Measurements from ENCODE around the gene ELF4. TPM values are rescaled to one million over a fixed set of nuclear protein-coding genes. Genes with fewer than 3 reads are reported as not detected.

ELF4 gene
- total and polyA plus RNA-seq, 2 donors (not counting 1 experiment from before 2014, with no cell fraction given), result 9.9 to 13.7 TPM

GRCh38 chrX:130066975-130067615 lies 43.2 kb downstream of the ELF4 start:
- no peak overlapping the region for H3K4me2 ChIP-seq (ENCODE audit: extremely low read depth, insufficient read depth, low read length)
- no peaks in the 10 kb centered on the region for H3K4me1 ChIP-seq (ENCODE audit: control insufficient read depth, extremely low read depth, insufficient read depth, low read length)
- DNase-seq (ENCODE audit: low read depth in 2 of 2), result no peak
- TF ChIP-seq CTCF (conservative IDR thresholded peaks at IDR 0.05 in 1 of 2, IDR thresholded peaks at IDR 0.05 in 1 of 2; ENCODE audit: low read depth in 1 of 2, low read length in 2 of 2) (no peak), EZH2 (IDR thresholded peaks at IDR 0.05; ENCODE audit: low read length, missing control alignments) (no peak)
- H3K4me3 ChIP-seq (replicated peaks in 1 of 4; ENCODE audit: control extremely low read depth in 1 of 4, insufficient read depth in 1 of 4, low read depth in 3 of 4, low read length in 4 of 4), result no peak overlapping the region
- no peak overlapping the region for H3K27ac ChIP-seq (ENCODE audit: insufficient read depth, low read length)
- no peaks in the 10 kb centered on the region for H3K9me3 ChIP-seq (ENCODE audit: control insufficient read depth, insufficient read depth, low read depth, low read length)
- no peaks in the 10 kb centered on the region for H4K20me1 ChIP-seq (ENCODE audit: control insufficient read depth, extremely low read depth, insufficient read depth, low read length)
- H3K36me3 ChIP-seq (ENCODE audit: control insufficient read depth, insufficient read depth, low read length), result no peaks in the 10 kb centered on the region
- H3K9ac ChIP-seq (ENCODE audit: insufficient read depth, low read length), result no peak overlapping the region
- H3K79me2 ChIP-seq (ENCODE audit: control insufficient read depth, insufficient read depth, low read length), result no peaks in the 10 kb centered on the region
- no peaks in the 10 kb centered on the region for H3K27me3 ChIP-seq (ENCODE audit: control insufficient read depth, insufficient read depth, low read length)
- H2AFZ ChIP-seq (ENCODE audit: low read length), result no peak overlapping the region

- Histone ChIP-seq H3K27ac (ENCODE audit: insufficient read depth, low read length) (no peak overlapping the region), H3K9ac (ENCODE audit: insufficient read depth, low read length) (peak overlapping the region; percentile 63)
- peak; percentile 42 to 53 for DNase-seq (ENCODE audit: low read depth in 2 of 2)
Observed at GRCh38 chrX:130060122-130061069, 49.9 kb downstream of the ELF4 start.

More at GRCh38 chrX:130060122-130061069, 49.9 kb downstream of the ELF4 start:
- H4K20me1 ChIP-seq (ENCODE audit: control insufficient read depth, extremely low read depth, insufficient read depth, low read length), result no peaks in the 10 kb centered on the region
- H2AFZ ChIP-seq (ENCODE audit: low read length), result peak overlapping the region; percentile 59
- H3K9me3 ChIP-seq (ENCODE audit: control insufficient read depth, insufficient read depth, low read depth, low read length), result no peaks in the 10 kb centered on the region
- peak; percentile 41 to 51 for TF ChIP-seq CTCF (conservative IDR thresholded peaks at IDR 0.05 in 1 of 2, IDR thresholded peaks at IDR 0.05 in 1 of 2; ENCODE audit: low read depth in 1 of 2, low read length in 2 of 2)
- TF ChIP-seq EZH2 (IDR thresholded peaks at IDR 0.05; ENCODE audit: low read length, missing control alignments), result no peak
- H3K36me3 ChIP-seq (ENCODE audit: control insufficient read depth, insufficient read depth, low read length), result no peaks in the 10 kb centered on the region
- H3K4me3 ChIP-seq (replicated peaks in 1 of 4; ENCODE audit: control extremely low read depth in 1 of 4, insufficient read depth in 1 of 4, low read depth in 3 of 4, low read length in 4 of 4), result peak overlapping the region; percentile 36 to 57 (median 42)
- H3K4me1 ChIP-seq (ENCODE audit: control insufficient read depth, extremely low read depth, insufficient read depth, low read length), result no peaks in the 10 kb centered on the region
- H3K79me2 ChIP-seq (ENCODE audit: control insufficient read depth, insufficient read depth, low read length), result no peaks in the 10 kb centered on the region
- no peaks in the 10 kb centered on the region for H3K27me3 ChIP-seq (ENCODE audit: control insufficient read depth, insufficient read depth, low read length)
- peak overlapping the region; percentile 51 for H3K4me2 ChIP-seq (ENCODE audit: extremely low read depth, insufficient read depth, low read length)
